CMK (cell line): ENCODE data around the gene FUT8.
"Not testable (repeated sequence)": the region's sequence is repeated elsewhere in the genome, so short reads cannot be mapped to it uniquely, and the experiment has no call there.

Source experiments
- DNase-seq: peaks from one replicate; pipeline ENCODE4 v3.0.0-alpha.2; 2010; ENCODE audit warnings: low read depth

The FUT8 gene

DNA sequence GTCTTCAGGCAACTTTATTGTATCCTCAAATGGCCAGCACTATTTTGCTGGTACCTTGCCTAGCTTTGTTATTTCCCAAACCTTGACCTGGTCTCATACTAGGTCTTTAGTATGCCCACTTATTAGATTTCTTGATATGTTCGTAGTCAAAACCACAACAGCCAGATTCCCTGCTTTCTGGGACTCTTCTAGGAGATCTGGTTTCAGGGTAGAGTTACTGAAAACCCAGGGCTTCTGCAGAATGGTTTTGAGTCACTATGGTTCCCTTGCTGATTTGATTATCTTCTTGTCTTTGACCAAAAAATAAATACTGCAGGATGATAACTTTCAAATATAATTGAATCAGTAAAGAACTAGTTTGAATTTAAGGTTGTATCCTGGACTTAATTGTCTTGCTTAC lies 211.2 kb downstream of the FUT8 start:
- no peak for DNase-seq

DNA sequence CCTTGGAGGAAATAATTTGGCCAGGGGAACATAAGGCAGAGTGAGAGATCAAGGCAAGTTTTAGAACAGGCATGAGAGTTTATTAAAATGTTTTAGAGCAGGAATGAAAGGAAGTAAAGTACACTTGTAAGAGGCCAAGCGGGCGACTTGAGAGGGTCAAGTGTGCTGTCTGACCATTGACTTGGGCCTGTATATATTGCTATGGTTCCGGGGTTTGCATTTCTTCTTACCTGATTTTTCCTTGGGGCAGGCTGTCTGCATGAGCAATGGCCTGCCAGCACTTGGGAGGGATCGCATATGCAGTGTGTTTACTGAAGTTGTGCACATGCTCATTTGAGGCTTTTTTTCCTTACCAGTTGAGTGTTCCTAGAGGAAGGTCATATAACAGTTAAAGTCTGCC lies 214.8 kb downstream of the FUT8 start:
- DNase-seq, result no peak

DNA sequence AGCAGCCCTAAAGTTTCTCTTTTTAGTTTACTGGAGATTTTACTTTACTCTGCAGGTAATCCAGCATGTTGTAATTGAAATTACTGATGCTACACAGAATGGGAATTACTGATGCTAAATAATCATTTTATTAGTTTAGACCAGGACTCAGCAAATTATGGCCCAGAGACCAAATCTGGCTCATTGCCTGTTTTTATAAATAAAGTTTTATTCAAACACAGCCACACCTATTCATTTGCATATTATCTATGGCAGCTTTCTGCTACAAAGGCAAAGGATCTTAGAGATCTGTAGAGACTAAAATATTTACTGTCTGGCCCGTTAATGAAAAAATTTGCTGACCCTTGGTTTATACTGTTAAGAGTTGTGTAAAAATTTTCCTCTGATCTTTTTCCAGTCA lies 216.1 kb downstream of the FUT8 start:
- DNase-seq, result no peak

DNA sequence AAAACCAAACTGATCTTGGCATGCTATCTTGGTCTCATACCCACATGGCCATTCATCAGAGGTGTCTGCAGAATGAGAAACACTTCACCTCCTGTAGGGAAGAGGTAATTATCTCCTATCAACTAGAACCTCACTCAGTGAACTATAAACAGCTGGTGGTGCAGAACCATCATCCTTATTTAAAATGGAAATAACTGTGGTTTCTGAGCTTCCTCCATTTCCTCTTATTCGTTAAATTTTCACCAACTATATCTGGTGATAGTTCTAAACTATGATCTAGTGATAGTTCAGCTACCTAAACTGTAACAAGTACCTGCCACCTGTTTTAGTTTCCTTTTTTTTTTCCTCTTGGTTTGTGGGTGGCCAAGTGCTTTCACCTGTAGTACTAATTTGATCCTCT lies 218.5 kb downstream of the FUT8 start:
- no peak for DNase-seq

DNA sequence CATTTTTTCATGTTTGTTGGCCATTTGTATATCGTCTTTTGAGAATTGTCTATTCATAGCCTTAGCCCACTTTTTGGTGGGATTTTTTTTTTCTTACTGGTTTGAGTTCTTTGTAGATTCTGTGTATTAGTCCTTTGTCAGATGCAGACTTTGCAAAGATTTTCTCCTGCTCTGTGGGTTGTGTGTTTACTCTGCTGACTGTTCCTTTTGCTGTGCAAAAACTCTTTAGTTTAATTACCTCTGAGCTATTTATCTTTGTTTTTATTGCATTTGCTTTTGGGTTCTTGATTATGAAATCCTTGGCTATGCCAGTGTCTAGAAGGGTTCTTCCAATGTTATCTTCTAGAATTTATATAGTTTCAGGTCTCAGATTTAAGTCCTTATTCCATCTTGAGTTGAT lies 220.0 kb downstream of the FUT8 start:
- no peak for DNase-seq

DNA sequence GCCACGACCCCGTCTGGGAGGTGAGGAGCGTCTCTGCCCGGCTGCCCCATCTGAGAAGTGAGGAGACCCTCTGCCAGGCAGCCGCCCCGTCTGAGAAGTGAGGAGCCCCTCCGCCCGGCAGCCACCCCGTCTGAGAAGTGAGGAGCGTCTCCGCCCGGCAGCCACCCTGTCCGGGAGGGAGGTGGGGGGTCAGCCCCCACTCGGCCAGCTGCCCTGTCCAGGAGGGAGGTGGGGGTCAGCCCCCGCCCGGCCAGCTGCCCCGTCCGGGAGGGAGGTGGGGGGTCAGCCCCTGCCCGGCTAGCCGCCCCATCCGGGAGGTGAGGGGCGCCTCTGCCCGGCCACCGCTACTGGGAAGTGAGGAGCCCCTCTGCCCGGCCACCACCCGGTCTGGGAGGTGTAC lies 221.1 kb downstream of the FUT8 start:
- not testable (repeated sequence) for DNase-seq

DNA sequence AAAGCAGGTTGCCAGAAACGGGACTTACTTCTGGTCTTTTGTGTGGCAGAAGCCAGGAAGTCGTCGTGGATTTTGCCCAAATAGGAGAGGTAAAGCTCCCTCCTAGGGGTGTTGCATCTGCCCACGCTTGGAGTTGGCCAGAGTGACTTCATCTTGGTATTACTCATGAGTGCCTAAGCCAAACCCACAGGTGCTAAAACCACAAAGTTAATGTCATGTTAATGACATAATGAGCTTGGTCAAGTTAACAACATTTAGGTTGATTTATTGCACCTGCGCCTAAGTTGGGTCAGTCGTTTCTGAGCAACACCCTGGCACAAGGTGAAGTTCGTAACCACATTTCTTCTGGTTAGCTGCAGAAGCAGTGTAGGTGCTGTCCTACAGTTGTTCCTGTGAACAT lies 225.2 kb downstream of the FUT8 start:
- DNase-seq, result no peak

DNA sequence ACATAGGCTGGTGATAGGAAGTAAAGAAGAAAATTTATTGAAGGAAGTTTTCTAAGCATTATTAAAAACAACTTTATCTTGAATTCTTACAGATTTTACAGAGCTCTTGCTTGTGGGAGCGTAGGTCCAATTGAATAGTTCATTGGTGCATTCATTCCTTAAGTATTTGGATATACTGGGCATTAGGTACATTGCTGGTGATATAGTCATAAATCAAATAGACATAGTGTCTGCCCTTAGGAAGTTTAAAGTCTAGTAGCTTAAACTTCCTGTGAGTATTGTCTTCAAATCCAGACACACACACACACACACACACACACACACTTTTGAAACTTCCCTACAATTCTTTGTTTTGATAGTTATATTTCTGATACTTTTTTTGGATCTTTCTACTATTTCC lies 226.7 kb downstream of the FUT8 start:
- DNase-seq, result no peak

DNA sequence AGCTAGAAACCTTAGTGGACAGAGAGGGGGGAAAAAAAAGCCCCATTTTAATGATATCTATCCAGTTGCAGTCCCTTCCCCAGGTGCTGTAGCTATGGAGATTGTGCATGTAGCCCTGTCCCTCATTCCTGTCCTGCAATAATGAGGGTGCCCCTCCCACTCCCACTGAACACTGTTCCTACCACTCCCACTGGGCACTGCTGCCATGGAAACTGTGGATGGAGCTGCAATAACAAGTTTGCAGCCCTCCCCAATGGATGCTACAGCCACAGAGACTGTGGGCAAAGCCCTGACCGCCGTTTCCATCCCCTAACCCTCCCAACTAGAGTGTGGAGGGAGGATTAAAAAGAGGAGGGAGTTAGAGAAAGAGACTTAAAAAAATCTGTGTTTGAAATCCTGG lies 238.3 kb downstream of the FUT8 start:
- no peak for DNase-seq

DNA sequence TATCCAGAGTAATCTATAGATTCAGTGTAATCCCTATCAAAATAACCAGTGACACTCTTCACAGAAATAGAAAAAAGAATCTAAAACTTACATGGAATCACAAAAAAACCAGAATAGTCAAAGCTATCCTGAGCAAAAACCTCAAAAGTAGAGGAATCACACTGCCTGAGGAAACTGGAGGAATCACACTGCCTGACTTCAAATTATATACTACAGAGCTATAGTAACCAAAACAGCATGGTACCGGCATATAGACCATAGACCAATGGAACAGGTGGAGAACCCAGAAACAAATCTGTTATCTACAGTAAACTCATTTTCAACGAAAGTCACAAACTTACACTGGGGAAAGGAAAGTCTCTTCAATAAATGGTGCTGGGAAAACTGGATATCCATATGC lies 244.0 kb downstream of the FUT8 start:
- no peak for DNase-seq

DNA sequence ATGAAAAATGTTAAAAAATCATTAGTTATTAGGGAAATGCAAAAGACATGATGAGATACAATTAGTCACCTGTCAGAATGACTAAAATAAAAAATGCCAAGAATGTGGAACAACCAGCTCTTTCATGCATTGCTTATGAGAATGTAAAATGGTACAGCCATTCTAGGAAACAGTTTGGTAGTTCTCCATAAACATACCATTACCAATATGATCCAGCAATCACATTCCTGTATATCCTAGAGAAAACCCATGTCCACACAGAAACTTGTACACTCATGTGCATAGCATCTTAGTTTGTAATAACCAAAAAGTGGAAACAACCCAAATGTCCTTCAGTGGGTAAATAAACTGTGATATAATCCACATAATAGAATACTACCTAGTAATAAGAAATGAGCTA lies 245.7 kb downstream of the FUT8 start:
- no peak for DNase-seq

DNA sequence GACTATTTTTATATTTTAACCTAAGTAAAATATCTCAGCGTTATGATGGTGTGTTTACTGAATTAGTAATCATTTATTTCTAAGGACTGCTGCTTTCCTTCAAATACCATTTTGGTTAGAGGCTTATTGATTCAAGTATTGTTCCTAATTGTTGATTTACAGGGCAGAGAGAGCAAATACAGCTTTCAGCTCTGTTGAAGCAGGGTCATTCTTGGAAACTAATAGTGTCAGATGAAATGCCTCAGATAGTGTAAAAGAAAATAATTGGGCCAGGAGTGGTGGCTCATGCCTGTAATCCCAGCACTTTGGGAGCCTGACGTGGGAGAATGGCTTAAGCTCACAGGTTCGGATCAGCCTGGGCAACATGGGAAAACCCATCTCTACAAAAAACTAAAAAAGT lies 249.3 kb downstream of the FUT8 start:
- DNase-seq, result no peak

DNA sequence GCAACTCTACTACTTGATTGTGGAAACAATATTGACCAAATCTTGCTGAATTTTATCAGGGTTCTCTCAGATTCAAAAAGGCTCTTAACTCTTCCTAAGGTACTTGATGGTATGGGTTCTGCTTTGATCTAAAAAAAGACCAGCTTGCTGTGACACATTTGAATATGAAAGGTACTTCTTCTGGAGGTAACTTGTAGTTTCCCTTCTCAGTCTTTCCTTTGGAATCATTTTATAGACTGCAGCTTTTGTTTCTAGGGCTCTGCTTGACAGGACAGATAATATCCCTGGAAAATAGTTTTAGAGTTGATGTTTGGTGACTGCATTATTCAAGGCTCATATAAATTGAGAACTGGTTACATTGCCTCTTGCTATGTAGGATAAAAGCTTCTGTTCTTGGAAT lies 251.9 kb downstream of the FUT8 start:
- no peak for DNase-seq

DNA sequence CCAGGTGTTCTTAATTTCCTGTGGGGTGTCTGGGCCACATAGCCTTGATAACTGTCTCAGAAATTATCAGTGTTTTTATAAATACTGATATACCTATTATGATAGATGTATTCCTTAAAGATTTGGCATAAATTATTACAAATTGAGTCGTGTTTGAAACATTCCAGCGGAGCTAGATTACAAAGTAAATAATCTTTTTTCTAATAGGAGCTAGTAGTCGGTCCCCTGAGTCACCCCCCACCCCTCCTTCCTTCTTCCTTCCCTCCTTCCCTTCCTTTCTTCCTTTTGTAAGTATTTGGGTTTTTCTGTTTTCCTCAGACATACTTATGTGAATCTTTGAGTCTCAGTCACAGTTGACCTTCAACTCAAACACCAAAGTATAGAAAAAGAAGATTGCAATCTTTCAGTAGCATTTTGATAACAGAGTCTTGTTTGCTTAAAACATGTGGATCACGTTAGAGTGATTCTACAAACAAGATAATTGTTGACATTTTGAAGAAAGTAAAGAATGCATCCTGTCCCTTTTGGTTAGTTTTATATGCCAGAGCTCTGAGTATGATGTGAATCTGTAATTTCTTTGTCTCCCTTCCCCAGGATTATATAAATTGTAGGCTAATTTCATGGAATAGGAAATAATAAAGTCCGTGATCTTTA lies 264.0 kb downstream of the FUT8 start:
- DNase-seq, result no peak

DNA sequence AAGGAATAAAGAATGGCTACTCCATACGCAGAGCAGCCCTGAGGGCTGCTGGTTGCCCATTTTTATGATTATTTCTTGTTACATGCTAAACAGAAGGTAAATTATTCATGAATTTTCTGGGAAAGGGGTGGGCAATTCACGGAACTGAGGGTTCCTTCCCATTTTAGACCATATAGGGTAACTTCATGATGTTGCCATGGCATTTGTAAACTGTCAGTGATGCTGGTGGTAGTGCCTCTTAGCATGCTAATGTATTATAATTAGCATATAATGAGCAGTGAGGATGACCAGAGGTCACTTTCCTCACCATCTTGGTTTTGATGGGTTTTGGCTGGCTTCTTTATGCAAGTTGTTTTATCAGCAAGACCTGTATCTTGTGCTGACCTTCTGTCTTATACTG lies 273.0 kb downstream of the FUT8 start:
- no peak for DNase-seq

DNA sequence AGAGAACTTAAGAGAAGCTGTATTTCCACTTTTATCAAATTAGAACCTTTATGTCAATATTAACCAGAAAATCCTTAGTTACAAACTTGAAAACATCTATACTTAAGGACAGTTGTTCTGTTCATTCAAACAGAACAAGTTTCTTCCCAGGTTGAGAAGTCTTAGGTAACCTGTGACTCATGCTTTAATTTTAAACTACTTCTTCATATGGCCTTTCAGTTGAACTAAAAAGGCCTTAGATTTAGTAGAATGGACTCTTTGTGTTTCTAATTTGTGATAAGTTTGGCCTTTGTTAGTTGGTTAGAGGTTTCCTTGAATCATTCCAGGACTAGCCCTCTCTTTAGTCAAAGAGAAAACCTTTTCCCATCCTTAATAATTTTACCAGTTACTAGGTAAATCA lies 274.2 kb downstream of the FUT8 start:
- no peak for DNase-seq

DNA sequence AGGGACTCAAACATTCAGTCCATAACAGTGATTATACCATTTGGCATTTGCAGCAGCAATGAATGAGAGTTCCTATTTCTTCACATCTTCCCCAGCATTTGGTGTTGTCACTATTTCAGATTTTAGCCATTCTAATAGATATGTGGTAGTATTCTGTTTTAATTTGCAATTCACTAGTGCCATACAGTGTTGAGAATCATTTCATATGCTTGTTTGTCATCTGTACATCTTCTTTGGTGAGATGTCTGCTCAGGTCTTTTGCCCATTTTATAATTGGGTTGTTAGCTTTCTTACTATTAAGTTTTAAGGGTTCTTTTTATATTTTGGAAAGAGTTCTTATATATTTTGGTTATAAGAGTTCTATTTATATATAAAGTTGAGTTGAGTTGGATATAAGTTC lies 276.5 kb downstream of the FUT8 start:
- DNase-seq, result no peak

DNA sequence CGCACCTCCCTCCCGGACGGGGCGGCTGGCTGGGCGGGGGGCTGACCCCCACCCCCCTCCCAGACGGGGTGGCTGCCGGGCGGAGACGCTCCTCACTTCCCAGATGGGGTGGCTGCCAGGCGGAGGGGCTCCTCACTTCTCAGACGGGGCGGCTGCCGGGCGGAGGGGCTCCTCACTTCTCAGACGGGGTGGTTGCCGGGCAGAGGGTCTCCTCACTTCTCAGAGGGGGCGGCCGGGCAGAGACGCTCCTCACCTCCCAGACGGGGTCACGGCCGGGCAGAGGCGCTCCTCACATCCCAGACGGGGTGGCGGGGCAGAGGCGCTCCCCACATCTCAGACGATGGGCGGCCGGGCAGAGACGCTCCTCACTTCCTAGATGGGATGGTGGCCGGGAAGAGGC lies 280.0 kb downstream of the FUT8 start:
- DNase-seq, result not testable (repeated sequence)

DNA sequence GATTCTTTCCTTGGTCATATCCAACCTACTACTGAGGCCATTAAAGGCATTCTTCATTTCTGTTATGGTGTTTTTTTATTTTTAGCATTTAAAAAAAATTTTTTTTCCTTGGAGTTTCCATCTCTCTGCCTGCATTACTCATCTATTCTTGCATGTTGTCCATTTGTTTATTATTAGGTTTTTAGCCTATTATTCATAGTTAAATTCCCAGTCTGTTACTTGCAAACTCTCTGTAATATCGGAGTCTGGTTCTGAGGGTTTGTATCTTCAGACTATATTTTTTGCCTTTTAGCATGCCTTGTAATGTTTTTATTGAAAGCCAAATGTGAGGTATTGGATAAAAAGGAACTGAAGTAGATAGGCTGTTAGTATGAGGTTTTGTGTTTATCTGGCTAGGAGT lies 284.3 kb downstream of the FUT8 start:
- DNase-seq, result no peak

DNA sequence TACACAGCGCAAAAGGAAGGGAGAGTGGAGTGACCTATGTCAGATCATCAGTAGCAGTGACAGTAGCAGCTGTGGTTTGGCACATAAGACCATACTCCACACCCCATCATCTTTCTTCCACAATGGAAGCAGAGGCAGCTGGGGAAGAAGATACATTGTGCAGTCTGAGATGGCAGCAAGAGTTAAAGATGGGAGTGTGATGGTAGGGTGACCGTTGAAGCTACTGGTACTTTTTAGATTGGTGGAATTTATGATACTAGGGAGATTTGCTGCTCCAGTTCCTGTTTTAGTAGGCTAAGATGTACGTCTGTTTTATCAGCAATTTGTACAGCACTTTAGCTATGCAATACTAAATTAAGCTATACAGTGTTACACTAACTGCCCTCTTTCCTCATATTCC lies 291.0 kb downstream of the FUT8 start:
- no peak for DNase-seq

DNA sequence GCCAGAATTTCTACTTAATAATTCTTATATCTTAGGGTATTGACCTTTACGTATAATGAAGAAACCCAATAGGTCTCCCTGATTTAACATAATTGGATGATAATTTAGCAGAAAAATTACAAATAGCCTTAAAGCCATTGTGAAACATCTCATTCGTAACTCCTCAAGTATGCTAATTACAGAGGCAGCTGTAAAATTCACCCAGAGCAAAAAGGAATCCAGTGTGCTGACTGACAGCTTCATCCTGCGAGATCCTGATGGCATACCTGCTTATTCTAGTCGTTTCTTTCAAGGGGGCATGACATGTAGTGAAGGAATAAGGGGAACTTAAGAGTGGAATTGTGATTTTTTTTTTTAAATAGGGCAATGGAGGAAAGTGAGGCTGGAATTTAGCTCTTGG lies 291.5 kb downstream of the FUT8 start:
- DNase-seq, result no peak

DNA sequence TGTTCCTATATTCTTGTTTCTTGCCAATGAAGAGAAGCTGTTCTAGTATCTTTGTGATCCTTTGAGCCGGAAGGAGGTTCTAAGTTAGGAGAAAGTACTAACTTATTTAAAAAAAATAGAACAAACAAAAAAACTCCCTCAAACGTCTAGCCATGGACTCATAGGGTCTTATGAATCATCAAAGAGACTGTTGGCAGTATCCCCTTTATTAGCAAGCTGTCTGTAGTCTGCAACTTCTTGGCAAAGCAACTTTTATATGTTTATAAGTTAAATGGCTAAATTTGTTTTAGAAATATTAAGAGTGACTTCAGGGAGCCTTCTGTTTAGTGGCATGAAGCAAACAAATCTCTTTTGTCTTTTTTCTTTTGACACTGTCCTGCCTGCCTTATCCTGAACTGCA lies 291.9 kb downstream of the FUT8 start:
- no peak for DNase-seq

DNA sequence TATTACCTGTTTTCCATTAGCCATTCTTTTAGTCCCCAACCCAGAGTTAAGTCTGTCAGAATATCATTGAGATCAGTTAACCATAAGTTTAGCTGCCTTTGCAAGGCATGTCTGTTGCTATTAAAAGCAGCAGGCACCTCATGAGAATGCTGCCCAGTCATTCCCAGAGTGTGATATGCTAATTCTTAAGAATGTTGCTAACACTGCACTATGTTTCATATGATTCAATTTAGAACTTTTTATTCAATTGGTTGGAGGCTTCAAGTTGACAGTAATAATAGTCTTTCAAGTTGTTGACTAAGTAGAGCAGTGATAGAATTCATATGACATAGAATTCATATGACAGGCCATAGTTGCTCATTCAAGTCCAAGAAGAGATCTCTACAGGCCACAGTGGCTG lies 292.3 kb downstream of the FUT8 start:
- no peak for DNase-seq

DNA sequence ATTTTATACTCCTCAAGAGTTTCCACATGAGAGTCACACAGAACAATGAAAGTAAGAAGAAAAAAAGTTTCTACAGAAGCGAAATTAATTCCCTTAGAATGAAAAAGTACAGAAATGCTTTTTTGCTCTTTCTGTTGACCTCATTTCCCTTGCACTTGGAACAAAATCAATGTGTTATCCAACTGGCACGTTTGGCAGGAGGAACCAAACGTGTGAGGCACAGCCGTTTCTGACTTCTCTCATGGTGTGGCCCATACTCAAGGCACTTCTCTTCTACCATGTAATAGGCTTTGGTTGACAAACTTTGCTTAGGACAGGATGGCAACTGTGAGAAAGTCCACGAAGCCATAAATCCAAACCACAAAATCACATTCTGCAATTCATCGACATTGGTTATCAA lies 297.0 kb downstream of the FUT8 start:
- DNase-seq, result no peak

DNA sequence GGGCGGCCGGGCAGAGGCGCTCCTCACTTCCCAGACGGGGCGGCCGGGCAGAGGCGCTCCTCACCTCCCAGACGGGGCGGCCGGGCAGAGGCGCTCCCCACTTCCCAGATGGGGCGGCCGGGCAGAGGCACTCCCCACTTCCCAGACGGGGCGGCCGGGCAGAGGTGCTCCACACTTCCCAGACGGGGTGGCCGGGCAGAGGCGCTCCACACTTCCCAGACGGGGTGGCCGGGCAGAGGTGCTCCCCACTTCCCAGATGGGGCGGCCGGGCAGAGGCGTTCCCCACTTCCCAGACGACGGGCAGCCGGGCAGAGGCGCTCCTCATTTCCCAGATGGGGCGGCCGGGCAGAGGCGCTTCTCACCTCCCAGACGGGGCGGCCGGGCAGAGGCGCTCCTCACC lies 304.3 kb downstream of the FUT8 start:
- DNase-seq, result not testable (repeated sequence)
